ENCODE data around the gene SPACDR.
A peak's percentile ranks its signal among the peaks of the same experiment; 100 is the strongest.

Gene SPACDR

GRCh38 chr7:100471021-100471420 lies 7.0 kb upstream of the SPACDR start:
- no peak for TF ChIP-seq CTCF (IDR thresholded peaks at IDR 0.05; ENCODE audit: borderline replicate concordance, control extremely low read depth, extremely low read depth, insufficient read depth, missing control alignments)
- DNase-seq (ENCODE audit: low spot score), result no peak
- in situ Hi-C loops (cut with MboI; ENCODE audit: low sequenced_read_pairs, unreplicated experiment), result loop anchor here (25.0 kb wide), 2 partner anchors 91 to 391 kb away; partner anchors contain the start of genes SAP25, SLC12A9 and TRIP6

GRCh38 chr7:100469227-100470044 lies 5.4 kb upstream of the SPACDR start:
- peak; percentile 92 for DNase-seq (ENCODE audit: low spot score)
- TF ChIP-seq CTCF (IDR thresholded peaks at IDR 0.05; ENCODE audit: borderline replicate concordance, control extremely low read depth, extremely low read depth, insufficient read depth, missing control alignments), result peak; percentile 91
- in situ Hi-C loops (cut with MboI; ENCODE audit: low sequenced_read_pairs, unreplicated experiment), result loop anchor here (25.0 kb wide), 2 partner anchors 93 to 393 kb away; partner anchors contain the start of genes SAP25, SLC12A9 and TRIP6

- no peak for TF ChIP-seq CTCF (IDR thresholded peaks at IDR 0.05; ENCODE audit: borderline replicate concordance, control extremely low read depth, extremely low read depth, insufficient read depth, missing control alignments)
- in situ Hi-C loops (cut with MboI; ENCODE audit: low sequenced_read_pairs, unreplicated experiment), result loop anchor here (25.0 kb wide), 2 partner anchors 94 to 394 kb away; partner anchors contain the start of genes SAP25, SLC12A9 and TRIP6
- no peak for DNase-seq (ENCODE audit: low spot score)
These were observed 3.7 kb upstream of the SPACDR start for GRCh38 chr7:100467638-100468373.

- TF ChIP-seq CTCF (IDR thresholded peaks at IDR 0.05; ENCODE audit: borderline replicate concordance, control extremely low read depth, extremely low read depth, insufficient read depth, missing control alignments), result no peak
- in situ Hi-C loops (cut with MboI; ENCODE audit: low sequenced_read_pairs, unreplicated experiment), result loop anchor here (25.0 kb wide), 2 partner anchors 95 to 395 kb away; partner anchors contain the start of genes SAP25, SLC12A9 and TRIP6
- no peak for DNase-seq (ENCODE audit: low spot score)
These were observed 2.9 kb upstream of the SPACDR start for GRCh38 chr7:100466653-100467605.

- no peak for DNase-seq (ENCODE audit: low spot score)
- in situ Hi-C loops (cut with MboI; ENCODE audit: low sequenced_read_pairs, unreplicated experiment), result loop anchor here (25.0 kb wide), 2 partner anchors 96 to 396 kb away; partner anchors contain the start of genes SAP25, SLC12A9 and TRIP6
- TF ChIP-seq CTCF (IDR thresholded peaks at IDR 0.05; ENCODE audit: borderline replicate concordance, control extremely low read depth, extremely low read depth, insufficient read depth, missing control alignments), result peak; percentile 15
These were observed 1.7 kb upstream of the SPACDR start for GRCh38 chr7:100465702-100466311.

Measured in GM13976 (cell line).